ENCODE data around the gene PEX14.

Gene PEX14

DNA sequence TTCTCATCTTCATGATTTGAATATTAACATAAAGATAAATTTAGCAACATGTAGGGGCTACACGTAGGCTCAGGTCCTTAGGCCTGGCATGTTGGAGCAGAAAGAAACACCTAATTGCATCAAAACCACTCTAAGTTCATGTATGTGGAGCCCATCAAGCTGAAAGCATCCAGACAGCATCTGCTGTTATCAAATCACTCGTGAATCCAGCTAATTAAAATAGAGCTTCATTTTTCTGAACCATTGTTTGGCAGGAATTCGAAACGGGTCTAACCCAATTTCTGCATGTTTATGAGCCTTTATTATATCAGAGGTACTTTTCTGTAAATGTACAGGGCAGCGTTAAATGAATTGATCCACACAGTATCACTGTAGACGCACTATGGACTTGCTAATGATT is 45.7 kb downstream of the PEX14 start:
- H3K4me3 ChIP-seq (ENCODE audit: low read depth, low read length), result no peak overlapping the region
- TF ChIP-seq, protein P1, sequence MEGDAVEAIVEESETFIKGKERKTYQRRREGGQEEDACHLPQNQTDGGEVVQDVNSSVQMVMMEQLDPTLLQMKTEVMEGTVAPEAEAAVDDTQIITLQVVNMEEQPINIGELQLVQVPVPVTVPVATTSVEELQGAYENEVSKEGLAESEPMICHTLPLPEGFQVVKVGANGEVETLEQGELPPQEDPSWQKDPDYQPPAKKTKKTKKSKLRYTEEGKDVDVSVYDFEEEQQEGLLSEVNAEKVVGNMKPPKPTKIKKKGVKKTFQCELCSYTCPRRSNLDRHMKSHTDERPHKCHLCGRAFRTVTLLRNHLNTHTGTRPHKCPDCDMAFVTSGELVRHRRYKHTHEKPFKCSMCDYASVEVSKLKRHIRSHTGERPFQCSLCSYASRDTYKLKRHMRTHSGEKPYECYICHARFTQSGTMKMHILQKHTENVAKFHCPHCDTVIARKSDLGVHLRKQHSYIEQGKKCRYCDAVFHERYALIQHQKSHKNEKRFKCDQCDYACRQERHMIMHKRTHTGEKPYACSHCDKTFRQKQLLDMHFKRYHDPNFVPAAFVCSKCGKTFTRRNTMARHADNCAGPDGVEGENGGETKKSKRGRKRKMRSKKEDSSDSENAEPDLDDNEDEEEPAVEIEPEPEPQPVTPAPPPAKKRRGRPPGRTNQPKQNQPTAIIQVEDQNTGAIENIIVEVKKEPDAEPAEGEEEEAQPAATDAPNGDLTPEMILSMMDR (IDR thresholded peaks at IDR 0.05; ENCODE audit: low read depth, low read length, missing control alignments), result no peak
- DNase-seq (ENCODE audit: low read depth), result no peak

DNA sequence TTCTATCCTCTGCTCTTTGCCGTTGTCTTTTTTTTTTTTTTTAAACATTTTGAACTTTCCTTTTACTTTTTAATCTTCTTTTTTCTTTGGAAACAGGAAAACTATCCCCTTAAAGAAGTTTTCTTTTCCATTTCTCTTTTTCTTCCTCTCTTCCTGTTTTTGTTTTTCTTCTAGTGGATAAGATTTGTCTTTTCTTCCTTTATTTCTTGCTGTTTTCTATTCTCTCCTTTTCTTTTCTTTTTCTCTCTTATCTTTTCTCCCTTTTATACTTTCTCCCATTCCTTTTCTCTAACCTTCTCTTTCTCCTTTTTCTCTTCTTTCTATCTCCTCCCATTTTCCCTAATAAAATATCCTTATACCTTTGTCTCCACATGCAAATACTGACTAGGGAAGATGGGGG is 46.2 kb downstream of the PEX14 start:
- DNase-seq (ENCODE audit: low read depth), result no peak
- H3K4me3 ChIP-seq (ENCODE audit: low read depth, low read length), result no peak overlapping the region
- TF ChIP-seq, protein P1 (IDR thresholded peaks at IDR 0.05; ENCODE audit: low read depth, low read length, missing control alignments), result no peak

DNA sequence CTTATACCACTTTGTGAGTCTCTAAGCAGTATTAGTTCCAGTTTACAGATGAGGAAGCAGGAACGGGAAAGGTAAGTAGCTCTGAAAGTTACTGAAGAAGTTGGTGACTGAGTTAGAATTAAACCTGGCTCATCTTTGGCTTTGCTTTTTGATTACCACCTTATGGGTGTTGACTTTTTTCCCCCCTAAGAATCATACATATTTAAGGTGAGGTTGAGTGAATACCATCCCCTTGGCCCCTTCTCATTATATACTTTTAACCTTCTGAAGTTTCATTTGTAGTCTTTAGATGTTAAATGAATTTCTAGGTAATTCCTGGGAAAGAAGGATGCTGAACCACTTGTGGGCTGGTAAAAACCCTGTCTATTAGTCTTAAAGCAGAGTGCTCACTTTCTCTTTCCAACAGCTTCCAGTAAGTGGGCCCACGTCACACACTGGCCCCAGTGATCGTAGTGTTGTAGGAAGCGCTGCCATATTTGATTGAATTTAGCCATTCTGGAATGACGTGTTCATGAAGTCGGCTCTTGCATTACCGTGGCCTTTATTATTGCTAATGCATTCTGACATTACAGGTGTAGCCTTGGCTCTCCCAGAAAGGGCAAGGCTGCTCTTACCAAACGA is 46.9 kb downstream of the PEX14 start:
- H3K4me3 ChIP-seq (ENCODE audit: low read depth, low read length), result no peak overlapping the region
- TF ChIP-seq, protein P1 (IDR thresholded peaks at IDR 0.05; ENCODE audit: low read depth, low read length, missing control alignments), result no peak
- no peak for DNase-seq (ENCODE audit: low read depth)

DNA sequence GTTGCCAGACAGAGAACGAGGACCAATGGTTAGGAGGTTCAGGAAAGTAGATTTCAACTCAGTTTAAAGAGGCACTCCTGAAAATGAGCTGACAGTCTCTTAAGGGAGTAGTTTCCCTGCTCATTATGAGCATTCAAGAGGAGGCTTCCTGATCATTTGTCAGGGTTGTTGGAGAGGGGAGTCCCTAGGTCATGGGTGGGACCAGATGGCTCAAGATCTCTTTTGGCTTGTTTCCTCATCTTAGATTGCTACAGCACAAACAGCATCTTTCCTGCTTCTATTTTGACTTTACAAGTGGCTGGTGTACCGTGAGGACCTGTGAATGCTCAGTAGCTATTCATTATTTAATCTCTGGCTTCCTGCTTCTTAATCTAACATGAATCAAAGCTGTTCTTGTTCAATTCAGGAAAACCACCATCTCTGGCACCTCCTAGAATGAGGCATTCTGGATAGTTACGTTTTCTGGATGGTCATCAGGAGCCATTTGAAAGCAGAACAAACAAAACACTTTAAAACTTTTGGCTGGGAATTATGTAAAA is 47.6 kb downstream of the PEX14 start:
- no peak overlapping the region for H3K4me3 ChIP-seq (ENCODE audit: low read depth, low read length)
- TF ChIP-seq, protein P1 (IDR thresholded peaks at IDR 0.05; ENCODE audit: low read depth, low read length, missing control alignments), result no peak
- no peak for DNase-seq (ENCODE audit: low read depth)

DNA sequence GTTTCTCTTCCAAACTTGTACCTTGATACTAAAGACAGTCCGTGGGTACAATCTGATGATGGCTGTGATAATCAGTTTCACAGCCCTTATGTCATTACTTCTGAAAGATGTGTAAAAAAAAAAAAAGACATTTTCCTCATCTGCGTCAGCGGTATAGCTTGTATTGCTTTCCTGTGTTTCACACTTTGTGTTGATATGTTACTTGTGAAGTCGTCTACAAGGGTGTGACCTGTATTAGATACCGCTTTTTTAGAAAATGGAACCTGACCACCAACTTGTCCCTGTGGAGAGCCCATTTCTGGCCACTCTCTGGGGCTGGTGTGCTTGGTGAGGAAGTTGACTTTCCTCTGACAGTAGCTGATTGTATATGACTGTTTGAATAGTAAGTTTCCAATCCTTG is 50.5 kb downstream of the PEX14 start:
- DNase-seq (ENCODE audit: low read depth), result no peak
- no peak overlapping the region for H3K4me3 ChIP-seq (ENCODE audit: low read depth, low read length)
- TF ChIP-seq, protein P1 (IDR thresholded peaks at IDR 0.05; ENCODE audit: low read depth, low read length, missing control alignments), result no peak

DNA sequence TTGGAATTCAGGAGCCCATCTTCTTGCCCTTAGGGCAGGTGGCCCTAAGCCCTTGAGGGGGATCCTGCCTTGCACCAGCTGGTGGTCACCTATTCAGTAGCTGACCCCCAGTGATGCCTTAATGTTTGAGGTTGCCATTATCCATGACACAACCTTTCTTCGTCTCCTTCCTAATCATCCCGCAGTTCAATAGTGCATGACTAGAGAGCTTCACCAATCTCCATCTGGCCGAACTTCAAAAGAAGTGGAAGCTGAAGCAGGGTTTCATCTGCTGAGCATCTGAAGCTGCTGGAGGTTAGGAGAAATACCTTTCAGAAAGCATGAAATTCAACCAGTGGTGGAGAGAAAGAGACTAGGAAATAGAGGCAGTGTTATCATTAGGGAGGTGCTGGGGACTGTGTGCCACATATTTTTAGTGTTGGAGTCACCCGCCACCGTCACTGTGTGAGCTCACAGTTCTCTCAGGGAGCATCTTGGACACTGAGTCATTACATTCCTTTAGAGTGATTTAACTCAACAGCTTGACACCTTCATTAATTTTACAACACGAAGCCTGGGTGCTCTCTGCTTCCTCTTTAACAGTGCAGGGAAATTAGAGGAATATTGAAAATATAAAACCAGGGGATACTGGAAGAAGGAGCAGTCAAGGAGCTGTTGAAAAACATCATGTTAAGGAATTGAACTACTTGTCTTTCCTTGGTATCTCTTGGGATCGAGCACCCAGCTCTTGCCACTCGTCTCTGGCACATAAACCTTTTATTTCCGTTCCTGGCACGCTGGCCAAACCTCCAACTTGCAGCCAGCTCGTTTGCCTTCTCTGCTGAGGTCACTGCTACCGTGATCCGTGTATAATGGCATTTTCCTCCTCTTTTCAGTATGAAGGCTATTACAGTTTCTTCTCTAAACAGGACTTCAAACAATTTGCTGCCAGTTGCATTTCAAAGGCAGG is 53.6 kb downstream of the PEX14 start:
- TF ChIP-seq, protein P1 (IDR thresholded peaks at IDR 0.05; ENCODE audit: low read depth, low read length, missing control alignments), result no peak
- DNase-seq (ENCODE audit: low read depth), result no peak
- H3K4me3 ChIP-seq (ENCODE audit: low read depth, low read length), result no peak overlapping the region

All from GM12864 (cell line).